ENCODE data around the gene C17orf100. TPM values are rescaled to one million over a fixed set of nuclear protein-coding genes. Genes with fewer than 3 reads are reported as not detected.

Gene C17orf100
- total and polyA plus RNA-seq, 7 donors, result 0.34 to 1.4 (median 0.67) TPM

GRCh38 chr17:6698004-6698403 is 46.4 kb downstream of the C17orf100 start:
- intact Hi-C loops (cut with DNase I), result no loop called here
- DNase-seq (no peak), ATAC-seq (no peak)
- Histone ChIP-seq H3K4me3 (no peak overlapping the region), H3K9me3 (no peaks in the 10 kb centered on the region), H3K27me3 (ENCODE audit: insufficient read depth in 3 of 3, low read length in 2 of 3) (no peaks in the 10 kb centered on the region), H3K4me1 (no peaks in the 10 kb centered on the region), H3K36me3 (ENCODE audit: insufficient read depth in 1 of 2, low read depth in 1 of 2) (no peaks in the 10 kb centered on the region), H3K27ac (no peak overlapping the region)
- WGBS, 3 donors, result 72 to 75% (median 73%) methylated on average over 11 of the region's 11 CpGs
- TF ChIP-seq CTCF (IDR thresholded peaks at IDR 0.05), result no peak

- H3K27me3 ChIP-seq (ENCODE audit: insufficient read depth in 3 of 3, low read length in 2 of 3), result peaks cover 0 to 1% (median 0%) of the 10 kb centered on the region in 3 donors
- no peak for TF ChIP-seq CTCF (IDR thresholded peaks at IDR 0.05)
- no peak for DNase-seq
- 73 to 82% (median 78%) methylated on average over 16 of the region's 16 CpGs for whole genome bisulfite sequencing, 3 donors
- no peak overlapping the region for H3K4me3 ChIP-seq
- H3K36me3 ChIP-seq (ENCODE audit: insufficient read depth in 1 of 2, low read depth in 1 of 2), result no peaks in the 10 kb centered on the region
- ATAC-seq, result no peak
- H3K27ac ChIP-seq, result no peak overlapping the region
- intact Hi-C loops (cut with DNase I), result no loop called here
- no peaks in the 10 kb centered on the region for H3K9me3 ChIP-seq
- no peaks in the 10 kb centered on the region for H3K4me1 ChIP-seq
Measured at GRCh38 chr17:6699997-6700947, 48.7 kb downstream of the C17orf100 start.

- TF ChIP-seq CTCF (IDR thresholded peaks at IDR 0.05), result no peak
- no peak for DNase-seq
- no peaks in the 10 kb centered on the region for H3K9me3 ChIP-seq
- no peaks in the 10 kb centered on the region for H3K36me3 ChIP-seq (ENCODE audit: insufficient read depth in 1 of 2, low read depth in 1 of 2)
- intact Hi-C loops (cut with DNase I), result no loop called here
- ATAC-seq, result no peak
- H3K27me3 ChIP-seq (ENCODE audit: insufficient read depth in 3 of 3, low read length in 2 of 3), result peaks cover 0 to 1% (median 0%) of the 10 kb centered on the region in 3 donors
- 67 to 80% (median 75%) methylated on average over 8 of the region's 8 CpGs for WGBS, 3 donors
- no peak overlapping the region for H3K4me3 ChIP-seq
- no peak overlapping the region for H3K27ac ChIP-seq
- H3K4me1 ChIP-seq, result no peaks in the 10 kb centered on the region
Measured at GRCh38 chr17:6700948-6701307, 49.4 kb downstream of the C17orf100 start.

- H3K36me3 ChIP-seq (ENCODE audit: insufficient read depth in 1 of 2, low read depth in 1 of 2), result no peaks in the 10 kb centered on the region
- H3K4me3 ChIP-seq, result no peak overlapping the region
- H3K4me1 ChIP-seq, result no peaks in the 10 kb centered on the region
- intact Hi-C loops (cut with DNase I), result no loop called here
- H3K27me3 ChIP-seq (ENCODE audit: insufficient read depth in 3 of 3, low read length in 2 of 3), result peaks cover 0 to 1% (median 0%) of the 10 kb centered on the region in 3 donors
- DNase-seq (no peak), ATAC-seq (no peak)
- H3K9me3 ChIP-seq, result no peaks in the 10 kb centered on the region
- WGBS, 3 donors, result 24 to 28% (median 26%) methylated on average over 11 of the region's 11 CpGs
- H3K27ac ChIP-seq, result no peak overlapping the region
- TF ChIP-seq CTCF (IDR thresholded peaks at IDR 0.05), result no peak
Measured at GRCh38 chr17:6701719-6702118, 50.2 kb downstream of the C17orf100 start.
